Peyer's patch (tissue), 4 donors: Measurements from ENCODE around the gene ATOH7. TPM values are rescaled to one million over a fixed set of nuclear protein-coding genes. Genes with fewer than 3 reads are reported as not detected.

Experiments
- DNase-seq, 3 donors: peaks; one replicate each; pipeline ENCODE4 v3.0.0-alpha.2; 2017 to 2019
- H3K27ac ChIP-seq, 4 donors: fragments of 200-600 bp; sonication (generic); one replicate each; pipeline ENCODE4 v1.5.1; 2016 to 2019
- H3K27me3 ChIP-seq, 2 donors: fragments of 200-600 bp; sonication (generic); one replicate each; pipeline ENCODE4 v1.5.1; 2019
- H3K36me3 ChIP-seq, 3 donors: fragments of 200-600 bp; sonication (generic); one replicate each; pipeline ENCODE4 v1.5.1; 2016 to 2019
- H3K4me1 ChIP-seq, 4 donors: fragments of 200-600 bp; sonication (generic); one replicate each; pipeline ENCODE4 v1.5.1; 2016 to 2019
- H3K4me3 ChIP-seq, 4 donors: fragments of 200-600 bp; sonication (generic); 1 replicate in 3 of 4; 2 replicates in 1 of 4; pipeline ENCODE4 v1.5.1; 2016 to 2019; ENCODE audit warnings: mild to moderate bottlenecking in 1 of 4
- H3K9me3 ChIP-seq, 4 donors: fragments of 200-600 bp; sonication (generic); one replicate each; pipeline ENCODE4 v1.5.1; 2016 to 2019; ENCODE audit warnings: mild to moderate bottlenecking in 1 of 4
- POLR2A ChIP-seq, 2 donors: fragments of 450-650 bp; IDR thresholded peaks; one replicate each; pipeline ENCODE4 v1.5.1; 2017; ENCODE audit warnings: antibody characterized with exemption in 2 of 2, mild to moderate bottlenecking in 2 of 2, moderate library complexity in 2 of 2
- total RNA-seq, 4 donors: library from RNA; depleted of rRNA; stranded (reverse); fragments of >200 nt; gene quantifications; one replicate each; pipeline ENCODE4 v1.1.0, GENCODE V29; 2016
- TF ChIP-seq, protein P1 (sequence below), 6 experiments: fragments of 450-650 bp in 4 of 6; fragments of 200-600 bp in 2 of 6; sonication (generic) in 1 of 6; IDR thresholded peaks; one replicate each; pipeline ENCODE4 v1.5.1; 2017 to 2019; ENCODE audit warnings: antibody characterized with exemption in 6 of 6, mild to moderate bottlenecking in 3 of 6, moderate library complexity in 1 of 6

ATOH7 gene
- total RNA-seq, 4 donors from 2014 or later: 0.54 to 5.3 (median 2.6) TPM; not detected in 1

DNA sequence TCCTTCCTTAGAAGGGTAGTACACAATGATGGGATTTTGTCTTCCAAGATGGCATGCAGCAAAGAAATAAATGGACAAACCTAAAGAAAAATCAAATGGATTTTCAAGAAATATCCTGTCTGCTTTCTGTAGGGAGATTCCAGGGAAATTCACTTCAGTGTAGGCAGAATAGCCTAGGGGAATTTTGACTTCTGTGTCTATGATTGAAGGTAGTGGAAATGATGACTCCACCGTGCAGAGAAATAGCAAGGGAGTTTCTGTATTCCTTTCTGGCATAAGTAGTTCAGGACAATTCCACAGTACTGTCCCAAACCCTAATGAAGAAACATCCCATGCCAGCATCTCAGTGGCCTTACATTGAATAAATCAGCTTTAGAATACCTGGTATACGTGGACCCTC, 9.5 kb downstream of the ATOH7 start:
- TF ChIP-seq, protein P1, sequence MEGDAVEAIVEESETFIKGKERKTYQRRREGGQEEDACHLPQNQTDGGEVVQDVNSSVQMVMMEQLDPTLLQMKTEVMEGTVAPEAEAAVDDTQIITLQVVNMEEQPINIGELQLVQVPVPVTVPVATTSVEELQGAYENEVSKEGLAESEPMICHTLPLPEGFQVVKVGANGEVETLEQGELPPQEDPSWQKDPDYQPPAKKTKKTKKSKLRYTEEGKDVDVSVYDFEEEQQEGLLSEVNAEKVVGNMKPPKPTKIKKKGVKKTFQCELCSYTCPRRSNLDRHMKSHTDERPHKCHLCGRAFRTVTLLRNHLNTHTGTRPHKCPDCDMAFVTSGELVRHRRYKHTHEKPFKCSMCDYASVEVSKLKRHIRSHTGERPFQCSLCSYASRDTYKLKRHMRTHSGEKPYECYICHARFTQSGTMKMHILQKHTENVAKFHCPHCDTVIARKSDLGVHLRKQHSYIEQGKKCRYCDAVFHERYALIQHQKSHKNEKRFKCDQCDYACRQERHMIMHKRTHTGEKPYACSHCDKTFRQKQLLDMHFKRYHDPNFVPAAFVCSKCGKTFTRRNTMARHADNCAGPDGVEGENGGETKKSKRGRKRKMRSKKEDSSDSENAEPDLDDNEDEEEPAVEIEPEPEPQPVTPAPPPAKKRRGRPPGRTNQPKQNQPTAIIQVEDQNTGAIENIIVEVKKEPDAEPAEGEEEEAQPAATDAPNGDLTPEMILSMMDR (IDR thresholded peaks at IDR 0.05): no peak
- no peak for TF ChIP-seq POLR2A (IDR thresholded peaks at IDR 0.05)
- Histone ChIP-seq H3K27ac (no peak overlapping the region), H3K4me3 (no peak overlapping the region), H3K27me3 (no peaks in the 10 kb centered on the region), H3K9me3 (no peaks in the 10 kb centered on the region), H3K4me1 (no peaks in the 10 kb centered on the region), H3K36me3 (no peaks in the 10 kb centered on the region)
- DNase-seq: no peak

DNA sequence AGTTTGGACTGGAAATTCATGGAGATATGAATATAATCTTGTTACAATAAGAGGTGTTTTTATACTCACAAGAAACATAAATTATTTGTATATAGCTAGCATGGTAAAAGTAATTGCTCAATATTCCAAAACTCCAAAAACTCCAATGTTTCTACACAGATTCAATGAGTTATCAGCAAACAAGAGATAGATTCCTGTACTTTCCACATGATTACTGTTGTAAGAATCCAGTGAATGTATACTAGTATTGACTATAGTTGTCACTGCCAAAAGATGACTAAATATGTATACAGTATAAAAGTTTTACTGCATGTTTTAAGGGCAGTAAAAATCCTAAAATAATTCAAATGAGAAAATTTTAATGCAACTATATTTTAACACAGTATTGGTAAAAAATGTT, 10.7 kb downstream of the ATOH7 start:
- no peaks in the 10 kb centered on the region for H3K36me3 ChIP-seq
- H3K27me3 ChIP-seq: no peaks in the 10 kb centered on the region
- no peak for DNase-seq
- H3K9me3 ChIP-seq: no peaks in the 10 kb centered on the region
- H3K4me3 ChIP-seq: no peak overlapping the region
- TF ChIP-seq, protein P1 (IDR thresholded peaks at IDR 0.05): no peak
- no peak for TF ChIP-seq POLR2A (IDR thresholded peaks at IDR 0.05)
- no peaks in the 10 kb centered on the region for H3K4me1 ChIP-seq
- H3K27ac ChIP-seq: no peak overlapping the region

DNA sequence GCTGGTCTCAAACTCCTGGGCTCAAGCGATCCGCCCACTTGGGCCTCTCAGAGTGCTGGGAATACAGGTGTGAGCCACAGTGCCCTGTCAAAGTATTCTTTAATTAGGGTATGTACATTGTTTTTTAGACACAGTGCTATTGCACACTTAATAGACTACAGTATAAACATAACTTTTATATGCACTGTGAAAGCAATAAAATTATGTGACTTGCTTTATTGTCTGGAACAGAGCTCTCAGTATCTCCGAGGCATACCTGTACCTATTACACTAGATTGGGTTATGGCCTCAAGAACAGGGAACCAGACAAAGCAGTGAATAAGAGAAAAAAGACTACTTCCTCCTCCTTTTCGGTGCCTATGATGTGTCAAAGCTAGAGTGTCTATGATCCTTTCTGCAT, 13.1 kb downstream of the ATOH7 start:
- Histone ChIP-seq H3K36me3 (no peaks in the 10 kb centered on the region), H3K27me3 (no peaks in the 10 kb centered on the region), H3K9me3 (no peaks in the 10 kb centered on the region), H3K27ac (no peak overlapping the region), H3K4me1 (no peaks in the 10 kb centered on the region), H3K4me3 (no peak overlapping the region)
- TF ChIP-seq POLR2A (IDR thresholded peaks at IDR 0.05): no peak
- TF ChIP-seq, protein P1 (IDR thresholded peaks at IDR 0.05): no peak
- DNase-seq: no peak

DNA sequence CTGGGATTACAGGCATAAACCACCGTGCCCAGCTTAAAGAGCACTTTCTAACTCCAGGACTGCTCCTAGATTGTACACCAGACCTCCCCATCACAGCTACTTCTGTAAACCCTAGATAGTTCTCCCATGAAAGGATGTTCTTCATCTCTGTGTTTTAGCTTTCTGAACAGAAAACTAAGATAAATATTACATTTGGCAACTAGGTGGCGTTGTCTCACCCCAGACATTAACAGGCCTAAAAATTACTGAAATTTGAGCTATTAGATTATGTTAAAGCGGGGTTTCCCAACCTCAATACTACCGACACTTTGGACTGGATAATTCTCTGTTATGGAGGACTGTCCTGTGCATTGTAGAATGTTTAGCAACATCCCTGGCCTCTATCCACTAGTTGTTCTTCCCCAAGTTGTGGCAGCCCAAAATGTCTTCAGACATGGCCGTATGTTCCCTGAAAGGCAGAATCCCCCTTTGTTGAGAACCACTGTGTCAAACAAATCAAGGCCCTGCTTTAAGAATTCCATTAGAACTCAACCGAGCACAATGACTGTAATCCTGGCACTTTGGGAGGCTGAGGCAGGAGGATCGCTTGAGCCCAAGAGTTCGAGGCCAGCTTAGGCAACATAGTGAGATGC, 19.1 kb downstream of the ATOH7 start:
- no peaks in the 10 kb centered on the region for H3K9me3 ChIP-seq
- DNase-seq: no peak
- no peak overlapping the region for H3K27ac ChIP-seq
- TF ChIP-seq POLR2A (IDR thresholded peaks at IDR 0.05): no peak
- TF ChIP-seq, protein P1 (IDR thresholded peaks at IDR 0.05): peak in 5 of 6 experiments; percentile 55 to 76 (median 68)
- no peaks in the 10 kb centered on the region for H3K4me1 ChIP-seq
- no peak overlapping the region for H3K4me3 ChIP-seq
- no peaks in the 10 kb centered on the region for H3K27me3 ChIP-seq
- H3K36me3 ChIP-seq: no peaks in the 10 kb centered on the region

DNA sequence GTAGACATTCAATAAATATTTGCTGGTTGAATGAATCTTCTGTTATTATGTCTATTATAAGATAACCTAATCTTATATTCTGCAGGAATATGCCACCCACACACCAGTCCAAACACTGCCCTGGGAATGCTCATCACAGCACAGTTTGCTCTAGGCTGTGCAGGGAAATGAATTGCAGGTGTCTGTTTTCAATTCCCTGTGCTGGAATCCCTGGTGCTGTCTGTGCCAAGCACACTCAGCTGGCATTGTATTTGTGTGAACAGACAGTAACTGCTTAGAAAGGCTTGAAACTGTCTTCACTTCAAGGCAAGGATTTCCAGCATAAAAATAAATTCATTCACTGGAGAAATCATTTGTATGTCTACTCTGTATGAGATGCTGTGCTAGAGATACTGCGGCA, 20.2 kb downstream of the ATOH7 start:
- DNase-seq: no peak
- Histone ChIP-seq H3K4me1 (no peaks in the 10 kb centered on the region), H3K27ac (no peak overlapping the region), H3K4me3 (no peak overlapping the region), H3K36me3 (no peaks in the 10 kb centered on the region), H3K9me3 (no peaks in the 10 kb centered on the region), H3K27me3 (no peaks in the 10 kb centered on the region)
- TF ChIP-seq, protein P1 (IDR thresholded peaks at IDR 0.05): no peak
- no peak for TF ChIP-seq POLR2A (IDR thresholded peaks at IDR 0.05)
